ENCODE results near the gene ARHGAP45. TPM values are rescaled to one million over a fixed set of nuclear protein-coding genes. Genes with fewer than 3 reads are reported as not detected.

ARHGAP45 gene
- total RNA-seq, 2 experiments from 2014 or later, result 136 to 150 TPM

- DNase-seq (peak; percentile 96), ATAC-seq (peak; percentile 70)
- Mint-ChIP-seq H3K36me3 (ENCODE audit: low read depth) (peaks cover 6% of the 10 kb centered on the region), H3K4me3 (peak overlapping the region; percentile 85), H3K27me3 (no peaks in the 10 kb centered on the region), H3K9me3 (no peaks in the 10 kb centered on the region), H3K27ac (peak overlapping the region; percentile 94), H3K4me1 (ENCODE audit: low read depth) (peaks cover 42% of the 10 kb centered on the region)
- intact Hi-C loops (cut with micrococcal nuclease), result loop anchor here (10.0 kb wide), 1 partner anchor 53 kb away; no protein-coding TSS in a partner anchor
- POLR2A ChIA-PET, result interaction anchor here (0.7 to 4.4 kb wide), 22 partner anchors 8 to 137 kb away, joined by 3 to 29 read pairs (median 4); partner anchors contain the start of genes ARHGAP45, CIRBP, GPX4 and RNU6-2
- CTCF ChIA-PET, result interaction anchor here (1.0 to 5.2 kb wide), 8 partner anchors 19 to 147 kb away, joined by 3 to 27 read pairs (median 4); partner anchors contain the start of gene GPX4
- TF ChIP-seq, protein P1, sequence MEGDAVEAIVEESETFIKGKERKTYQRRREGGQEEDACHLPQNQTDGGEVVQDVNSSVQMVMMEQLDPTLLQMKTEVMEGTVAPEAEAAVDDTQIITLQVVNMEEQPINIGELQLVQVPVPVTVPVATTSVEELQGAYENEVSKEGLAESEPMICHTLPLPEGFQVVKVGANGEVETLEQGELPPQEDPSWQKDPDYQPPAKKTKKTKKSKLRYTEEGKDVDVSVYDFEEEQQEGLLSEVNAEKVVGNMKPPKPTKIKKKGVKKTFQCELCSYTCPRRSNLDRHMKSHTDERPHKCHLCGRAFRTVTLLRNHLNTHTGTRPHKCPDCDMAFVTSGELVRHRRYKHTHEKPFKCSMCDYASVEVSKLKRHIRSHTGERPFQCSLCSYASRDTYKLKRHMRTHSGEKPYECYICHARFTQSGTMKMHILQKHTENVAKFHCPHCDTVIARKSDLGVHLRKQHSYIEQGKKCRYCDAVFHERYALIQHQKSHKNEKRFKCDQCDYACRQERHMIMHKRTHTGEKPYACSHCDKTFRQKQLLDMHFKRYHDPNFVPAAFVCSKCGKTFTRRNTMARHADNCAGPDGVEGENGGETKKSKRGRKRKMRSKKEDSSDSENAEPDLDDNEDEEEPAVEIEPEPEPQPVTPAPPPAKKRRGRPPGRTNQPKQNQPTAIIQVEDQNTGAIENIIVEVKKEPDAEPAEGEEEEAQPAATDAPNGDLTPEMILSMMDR (IDR thresholded peaks at IDR 0.05), result no peak
Observed at GRCh38 chr19:1131718-1132551, 65.0 kb downstream of the ARHGAP45 start.

GRCh38 chr19:1132552-1133383, 65.8 kb downstream of the ARHGAP45 start:
- intact Hi-C loops (cut with micrococcal nuclease), result loop anchor here (10.0 kb wide), 1 partner anchor 52 kb away; no protein-coding TSS in a partner anchor
- Mint-ChIP-seq H3K4me3 (peak overlapping the region; percentile 85), H3K4me1 (ENCODE audit: low read depth) (peaks cover 41% of the 10 kb centered on the region), H3K9me3 (no peaks in the 10 kb centered on the region), H3K27me3 (no peaks in the 10 kb centered on the region), H3K36me3 (ENCODE audit: low read depth) (peaks cover 4% of the 10 kb centered on the region), H3K27ac (peak overlapping the region; percentile 94)
- peak; percentile 63 for DNase-seq
- peak; percentile 13 for ATAC-seq
- TF ChIP-seq, protein P1 (IDR thresholded peaks at IDR 0.05), result no peak
- CTCF ChIA-PET, result interaction anchor here (1.4 to 2.7 kb wide), 2 partner anchors 20 to 110 kb away, joined by 3 to 10 read pairs; no protein-coding TSS in a partner anchor
- POLR2A ChIA-PET, result interaction anchor here (0.7 to 4.4 kb wide), 16 partner anchors 9 to 136 kb away, joined by 3 to 29 read pairs (median 4); partner anchors contain the start of genes ARHGAP45, CIRBP, GPX4 and RNU6-2

GRCh38 chr19:1133471-1133929, 66.5 kb downstream of the ARHGAP45 start:
- no peaks in the 10 kb centered on the region for H3K27me3 Mint-ChIP-seq
- POLR2A ChIA-PET, result interaction anchor here (0.6 to 2.7 kb wide), 6 partner anchors 10 to 112 kb away, joined by 3 to 8 read pairs (median 4); partner anchors contain the start of genes ARHGAP45, RNU6-2 and TMEM259
- intact Hi-C loops (cut with micrococcal nuclease), result loop anchor here (10.0 kb wide), 1 partner anchor 51 kb away; no protein-coding TSS in a partner anchor
- H3K4me3 Mint-ChIP-seq, result peak overlapping the region; percentile 85
- no peaks in the 10 kb centered on the region for H3K9me3 Mint-ChIP-seq
- DNase-seq, result peak; percentile 88
- H3K27ac Mint-ChIP-seq, result peak overlapping the region; percentile 94
- peaks cover 41% of the 10 kb centered on the region for H3K4me1 Mint-ChIP-seq (ENCODE audit: low read depth)
- peaks cover 4% of the 10 kb centered on the region for H3K36me3 Mint-ChIP-seq (ENCODE audit: low read depth)
- TF ChIP-seq, protein P1 (IDR thresholded peaks at IDR 0.05), result no peak
- ATAC-seq, result peak; percentile 58
- CTCF ChIA-PET, result interaction anchor here (0.6 to 2.7 kb wide), 4 partner anchors 20 to 133 kb away, joined by 3 to 10 read pairs (median 3); no protein-coding TSS in a partner anchor

GRCh38 chr19:1134431-1134830, 67.5 kb downstream of the ARHGAP45 start:
- DNase-seq (no peak), ATAC-seq (no peak)
- Mint-ChIP-seq H3K36me3 (ENCODE audit: low read depth) (peaks cover 11% of the 10 kb centered on the region), H3K9me3 (no peaks in the 10 kb centered on the region), H3K4me3 (no peak overlapping the region), H3K4me1 (ENCODE audit: low read depth) (peaks cover 41% of the 10 kb centered on the region), H3K27me3 (no peaks in the 10 kb centered on the region), H3K27ac (peak overlapping the region; percentile 25)
- TF ChIP-seq, protein P1 (IDR thresholded peaks at IDR 0.05), result no peak
- intact Hi-C loops (cut with micrococcal nuclease), result loop anchor here (10.0 kb wide), 1 partner anchor 50 kb away; no protein-coding TSS in a partner anchor
- POLR2A ChIA-PET, result interaction anchor here (0.6 to 1.0 kb wide), 2 partner anchors 12 to 88 kb away, joined by 3 read pairs; no protein-coding TSS in a partner anchor
- CTCF ChIA-PET, result interaction anchor here (2.7 kb wide), 1 partner anchor 21 kb away, joined by 10 read pairs; no protein-coding TSS in a partner anchor

Data from activated CD8-positive, alpha-beta T cell treated with anti-CD3 and anti-CD28 coated beads for 36 hours (primary cell).